Inflammatory macrophage (primary cell): Measurements from ENCODE around the gene KLHDC2.
"Not testable (repeated sequence)": the region's sequence is repeated elsewhere in the genome, so short reads cannot be mapped to it uniquely, and the experiment has no call there.

Source experiments
- DNase-seq, 2 donors: peaks; one replicate each; pipeline ENCODE4 v3.0.0-alpha.2; 2020 to 2022
- total RNA-seq, 18 experiments: gene quantifications; one replicate each; lab custom pipeline; 2026; ENCODE audit warnings: mixed read lengths in 6 of 18, inconsistent platforms in 2 of 18; lab: John Stamatoyannopoulos, UW

Gene KLHDC2, protein sequence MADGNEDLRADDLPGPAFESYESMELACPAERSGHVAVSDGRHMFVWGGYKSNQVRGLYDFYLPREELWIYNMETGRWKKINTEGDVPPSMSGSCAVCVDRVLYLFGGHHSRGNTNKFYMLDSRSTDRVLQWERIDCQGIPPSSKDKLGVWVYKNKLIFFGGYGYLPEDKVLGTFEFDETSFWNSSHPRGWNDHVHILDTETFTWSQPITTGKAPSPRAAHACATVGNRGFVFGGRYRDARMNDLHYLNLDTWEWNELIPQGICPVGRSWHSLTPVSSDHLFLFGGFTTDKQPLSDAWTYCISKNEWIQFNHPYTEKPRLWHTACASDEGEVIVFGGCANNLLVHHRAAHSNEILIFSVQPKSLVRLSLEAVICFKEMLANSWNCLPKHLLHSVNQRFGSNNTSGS
- total RNA-seq = 5.1 to 28.5 (median 21.7) reads per million in 18 experiments

DNA sequence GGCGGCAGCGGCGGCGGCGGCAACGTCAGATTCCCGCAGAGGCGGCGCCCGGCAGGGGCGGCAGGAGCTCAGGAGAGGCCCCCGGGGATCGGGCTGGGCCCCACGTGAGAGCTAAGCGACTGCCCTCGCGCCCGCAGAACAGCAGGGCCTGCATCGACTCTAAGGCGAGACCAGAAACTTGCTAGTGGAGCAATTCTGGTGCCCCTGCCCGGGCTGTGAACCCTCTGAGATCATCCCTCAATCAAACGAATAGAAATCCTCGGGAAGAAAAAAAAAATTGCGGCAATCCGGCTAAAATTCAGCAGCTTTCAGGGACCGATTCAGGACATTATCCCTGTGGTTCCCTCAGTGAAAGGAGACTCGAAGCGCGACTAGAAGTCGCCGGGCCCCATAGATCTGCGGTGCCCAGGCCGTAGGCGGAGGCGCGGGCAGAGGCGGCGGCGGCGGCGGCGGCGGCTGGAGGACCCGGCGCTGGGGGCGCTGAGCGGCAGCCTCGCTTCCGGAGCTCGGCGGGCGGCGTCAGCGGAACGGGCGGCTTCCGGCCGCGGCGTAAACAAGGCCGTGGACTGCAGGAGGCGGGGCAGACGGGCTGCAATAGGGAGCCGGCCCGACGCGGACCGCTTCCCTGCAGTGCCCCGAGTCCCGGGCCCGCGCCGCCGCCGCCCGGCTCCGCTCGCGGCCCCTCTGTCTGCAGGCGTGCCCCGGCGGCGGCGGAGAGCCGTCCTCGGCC lies at the start of gene KLHDC2:
KLHDC2 (plus strand) TSS at position 583 of the 730 bp plus-strand sequence. CDS start 316 bp downstream, outside the sequence.
- DNase-seq = peak; percentile 89 to 94

DNA sequence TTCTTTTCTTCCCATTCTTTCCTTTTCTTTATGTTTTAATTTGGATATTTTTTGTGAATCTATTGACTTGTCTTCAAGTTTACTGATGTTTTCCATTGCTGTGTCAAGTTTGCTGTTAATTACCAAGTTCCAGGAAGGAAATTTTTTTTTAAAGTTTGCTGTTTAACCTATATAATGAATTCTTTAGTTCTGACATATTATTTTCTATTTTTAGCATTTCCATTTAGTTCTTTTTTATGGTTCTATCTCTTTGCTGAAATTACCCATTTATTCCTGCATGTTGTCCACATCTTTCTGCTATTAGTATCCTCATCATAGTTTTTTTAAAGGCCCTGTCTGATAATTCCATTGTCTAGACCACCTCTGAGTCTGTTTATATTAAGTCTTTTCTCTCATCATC lies 47.2 kb upstream of the KLHDC2 start:
- no peak for DNase-seq

DNA sequence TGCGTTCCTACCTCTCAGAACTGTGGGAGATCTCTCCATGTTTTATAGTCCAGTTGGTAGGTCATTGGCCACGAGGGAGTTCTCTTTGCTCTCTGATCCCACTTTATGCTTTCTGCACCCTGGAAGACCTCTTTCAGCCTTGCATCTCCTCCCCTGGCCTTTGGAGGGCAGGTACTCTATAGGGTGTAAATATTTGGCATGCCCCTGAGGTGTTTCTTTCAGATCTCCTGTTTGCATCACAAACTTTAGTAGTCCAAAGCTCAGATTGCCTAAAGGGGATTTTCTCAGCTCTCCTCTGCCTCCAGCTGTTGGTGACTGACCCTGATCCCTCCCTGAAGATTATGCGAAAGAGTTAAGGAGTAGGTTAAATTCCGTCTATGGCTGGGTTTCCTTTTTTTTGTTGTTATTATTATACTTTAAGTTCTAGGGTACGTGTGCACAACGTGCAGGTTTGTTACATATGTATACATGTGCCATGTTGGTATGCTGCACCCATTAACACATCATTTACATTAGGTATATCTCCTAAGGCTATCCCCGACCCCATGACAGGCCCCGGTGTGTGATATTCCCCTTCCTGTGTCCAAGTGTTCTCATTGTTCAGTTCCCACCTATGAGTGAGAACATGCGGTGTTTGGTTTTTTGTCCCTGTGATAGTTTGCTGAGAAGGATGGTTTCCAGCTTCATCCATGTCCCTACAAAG lies 46.1 kb upstream of the KLHDC2 start:
- DNase-seq = not testable (repeated sequence)

DNA sequence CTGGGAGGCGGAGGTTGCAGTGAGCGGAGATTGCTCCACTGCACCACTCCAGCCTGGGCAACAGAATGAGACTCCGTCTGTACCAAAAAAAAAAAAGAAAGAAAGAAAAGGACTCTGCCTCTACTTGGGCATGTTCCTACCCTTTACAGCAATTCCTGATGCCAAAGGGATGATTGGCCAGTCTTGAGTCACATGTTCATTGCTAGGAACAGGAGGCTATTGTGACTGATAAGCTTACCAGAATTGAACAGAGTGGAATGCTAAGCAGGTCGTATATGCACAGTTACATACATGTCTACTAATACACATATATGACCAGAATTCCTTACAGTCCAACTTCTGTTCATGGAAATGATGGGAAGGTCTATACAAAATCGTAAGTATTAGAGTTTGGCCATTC lies 40.8 kb upstream of the KLHDC2 start:
- no peak for DNase-seq

DNA sequence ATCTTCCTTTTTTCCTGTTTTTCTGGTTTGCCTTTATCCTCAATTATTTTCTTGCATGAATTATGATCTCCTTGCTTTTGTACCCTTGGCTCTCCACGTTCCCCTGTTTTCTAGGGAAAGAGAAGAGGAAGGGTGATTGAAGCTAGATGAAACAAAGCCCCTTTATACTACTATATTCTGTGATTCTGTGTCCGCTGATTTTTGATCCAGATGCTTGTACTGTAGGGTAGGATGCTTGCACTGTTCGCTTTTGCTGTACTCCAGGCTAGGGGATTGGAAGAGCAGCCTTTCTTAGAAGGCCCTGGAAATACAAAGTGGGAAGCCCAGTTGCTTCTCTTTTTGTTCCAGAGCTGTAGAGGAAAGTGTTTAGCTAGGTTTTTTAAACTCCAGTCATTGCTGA lies 35.1 kb upstream of the KLHDC2 start:
- DNase-seq = no peak

DNA sequence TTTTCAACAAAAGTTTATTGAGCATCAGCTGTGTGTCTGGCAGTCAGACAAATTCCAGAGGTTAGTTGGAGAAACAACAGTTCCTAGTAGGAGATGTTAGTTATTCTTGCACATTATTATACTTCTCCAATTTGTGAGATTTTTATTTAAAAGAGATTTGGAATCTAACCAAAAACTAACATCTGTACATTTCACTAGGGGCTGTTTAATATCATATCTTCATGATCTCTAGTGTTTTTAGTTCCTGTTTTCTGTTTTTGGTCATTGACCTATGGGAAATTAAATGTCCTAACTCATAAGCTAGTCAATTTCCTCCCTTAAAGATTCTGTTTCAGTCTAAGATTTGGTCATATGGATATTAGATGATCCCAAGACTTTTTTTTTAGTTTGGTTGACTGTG lies 34.1 kb upstream of the KLHDC2 start:
- no peak for DNase-seq

DNA sequence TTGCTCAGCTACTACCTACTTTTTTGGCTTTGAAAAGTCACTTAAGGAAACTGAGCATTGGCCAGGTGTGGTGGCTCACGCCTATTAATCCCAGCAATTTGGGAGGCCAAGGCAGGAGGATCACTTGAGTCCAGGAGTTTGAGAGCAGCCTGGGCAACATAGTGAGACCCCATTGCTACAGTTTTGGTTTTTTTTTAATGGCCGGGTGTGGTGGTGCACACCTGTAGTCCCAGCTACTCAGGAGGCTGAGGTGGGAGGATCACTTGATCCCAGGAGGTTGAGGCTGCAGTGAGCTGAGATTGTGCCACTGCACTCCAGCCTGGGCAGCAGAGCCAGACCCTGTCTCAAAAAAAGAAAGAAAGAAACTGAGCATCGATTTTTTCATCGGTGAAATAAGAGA lies 32.3 kb upstream of the KLHDC2 start:
- not testable (repeated sequence) for DNase-seq

DNA sequence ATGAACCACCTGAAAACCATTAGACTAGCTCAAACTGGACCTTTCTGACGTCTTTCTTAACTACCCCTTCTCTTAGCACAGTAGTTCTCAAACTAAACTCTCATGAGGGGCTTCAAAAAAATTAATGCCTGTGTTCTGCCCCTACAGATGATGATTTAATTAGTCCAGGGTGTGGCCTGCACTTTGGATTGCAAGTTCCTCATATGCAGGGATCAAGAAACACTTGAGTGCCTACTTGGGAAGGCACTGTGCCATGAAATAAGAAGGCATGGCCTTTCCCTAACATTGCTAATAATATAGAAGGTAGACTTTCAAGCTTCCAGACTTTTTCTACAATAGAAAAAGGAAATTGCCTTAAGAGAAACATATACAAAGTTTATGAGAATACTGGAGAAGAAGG lies 22.8 kb upstream of the KLHDC2 start:
- no peak for DNase-seq

DNA sequence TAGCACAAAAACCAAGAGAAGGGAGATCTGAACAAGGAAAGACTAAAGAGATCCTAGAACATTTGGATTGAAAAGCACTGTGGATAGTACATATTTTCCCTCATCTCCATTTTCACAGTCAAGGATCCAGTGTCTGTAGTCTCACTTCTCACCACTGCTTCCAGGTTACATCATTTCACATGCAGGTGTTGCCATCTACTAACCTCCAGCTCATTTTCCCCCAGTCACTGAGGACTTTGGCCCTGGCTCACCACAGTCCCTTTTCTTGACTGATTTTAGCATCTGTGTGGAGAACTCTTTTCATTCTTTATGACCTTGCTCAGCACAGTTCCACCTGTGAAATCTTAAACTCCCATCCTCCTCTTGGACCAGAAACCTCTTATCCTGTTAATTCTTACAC lies 21.5 kb upstream of the KLHDC2 start:
- DNase-seq = not testable (repeated sequence)

DNA sequence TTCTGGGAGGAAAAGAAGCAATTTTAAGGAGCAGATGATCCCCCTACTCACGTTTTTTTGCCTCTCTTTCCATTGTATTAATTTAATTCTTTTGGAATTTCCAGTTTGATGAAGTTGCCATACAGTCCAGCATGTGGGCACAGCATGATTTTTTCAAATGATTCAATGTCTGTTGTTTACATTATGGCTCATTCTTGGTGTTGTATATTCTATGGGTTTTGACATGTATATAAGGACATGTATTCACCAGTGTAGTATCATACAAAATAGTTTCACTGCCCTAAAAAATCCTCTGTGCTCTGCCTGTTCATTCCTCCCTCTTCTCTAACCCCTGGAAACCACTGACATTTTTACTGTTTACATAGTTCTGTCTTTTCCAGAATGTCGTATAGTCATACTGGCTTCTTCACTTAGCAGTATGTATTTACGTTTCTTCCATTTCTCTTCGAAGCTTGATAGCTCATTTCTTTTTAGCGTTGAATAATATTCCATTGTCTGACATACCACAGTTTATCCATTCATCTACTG lies 13.3 kb upstream of the KLHDC2 start:
- no peak for DNase-seq

DNA sequence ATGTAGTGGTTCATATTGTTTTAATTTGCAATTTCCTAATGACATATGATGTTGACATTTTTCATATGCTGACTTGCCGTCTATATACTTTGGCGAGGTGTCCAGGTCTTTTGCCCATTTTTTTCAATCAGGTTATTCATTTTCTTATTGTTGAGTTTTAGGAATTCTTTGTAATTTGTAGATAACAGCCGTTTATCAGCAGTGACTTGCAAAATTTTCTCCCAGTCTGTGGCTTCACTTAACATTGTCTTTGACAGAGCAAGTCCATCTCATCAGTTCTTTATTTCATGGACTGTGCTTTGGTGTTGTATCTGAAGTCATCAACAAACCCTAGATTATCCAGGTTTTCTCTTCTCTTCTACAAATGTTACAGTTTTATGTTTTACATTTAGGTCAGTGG lies 12.6 kb upstream of the KLHDC2 start:
- no peak for DNase-seq

DNA sequence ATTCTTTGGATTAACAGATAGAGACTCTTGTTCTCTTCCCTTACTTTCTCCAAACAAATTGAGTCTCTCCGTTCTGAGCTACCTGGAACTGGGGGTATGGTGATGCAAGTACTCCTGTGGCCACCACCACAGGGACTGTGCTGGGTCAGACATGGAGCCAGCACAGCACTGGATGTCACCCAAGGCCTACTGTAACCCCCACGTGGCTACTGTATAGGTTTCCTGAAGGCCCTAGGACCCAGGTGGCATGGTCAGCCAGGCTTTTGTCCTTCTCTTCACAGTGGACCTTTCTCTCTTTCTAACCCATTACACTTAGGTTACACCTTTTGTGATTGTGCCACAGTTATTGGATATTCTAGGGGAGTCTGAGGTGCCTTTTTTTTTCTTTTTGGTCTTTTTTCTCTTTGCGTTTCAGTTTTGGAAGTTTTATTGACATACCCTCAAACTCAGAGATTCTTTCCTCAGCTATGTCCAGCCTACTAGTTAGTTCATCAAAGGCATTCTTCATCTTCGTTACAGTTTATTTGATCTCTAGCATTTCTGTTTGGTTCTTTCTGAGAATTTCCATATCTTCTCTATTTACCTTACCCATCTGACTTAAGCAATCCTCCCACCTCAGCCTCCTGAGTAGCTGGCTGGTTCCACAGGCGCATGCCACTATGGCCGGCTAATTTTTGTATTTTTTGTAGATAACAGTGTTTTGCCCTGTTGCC lies 6.0 kb upstream of the KLHDC2 start:
- no peak for DNase-seq

DNA sequence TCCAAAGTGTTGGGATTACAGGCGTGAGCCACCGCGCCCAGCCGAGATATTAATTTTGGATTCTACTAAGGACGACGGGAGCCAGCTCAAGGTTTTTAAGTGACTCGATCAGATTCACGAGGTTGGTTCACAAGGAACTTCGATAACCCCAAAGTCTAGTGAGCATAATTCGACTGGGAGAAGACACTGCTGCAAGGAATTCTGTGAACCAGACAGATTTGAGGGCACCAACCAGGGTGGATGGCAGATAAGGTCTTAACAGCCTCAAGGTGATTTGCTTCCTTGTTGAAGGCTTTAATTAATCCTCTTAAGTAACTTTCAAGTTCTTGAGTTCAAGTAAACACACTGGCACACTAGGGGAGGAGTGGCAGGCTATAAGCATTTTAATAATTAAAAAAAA lies 1.1 kb upstream of the KLHDC2 start:
- DNase-seq = no peak

DNA sequence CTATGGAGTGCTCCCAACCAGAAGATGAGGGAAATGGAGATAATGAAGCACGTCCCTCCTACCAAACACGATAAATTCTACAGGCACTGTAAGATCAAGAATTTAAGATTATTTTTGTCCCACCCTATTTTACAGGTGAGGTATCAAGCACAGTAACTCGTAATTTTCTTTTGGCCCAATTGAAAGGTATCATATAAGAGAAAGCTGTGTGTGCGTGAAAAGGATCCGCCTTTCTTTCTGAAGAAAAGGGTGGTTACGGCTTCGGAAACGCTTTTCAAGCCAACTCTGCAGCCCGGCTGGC lies 733 bp upstream of the KLHDC2 start:
- DNase-seq = no peak

DNA sequence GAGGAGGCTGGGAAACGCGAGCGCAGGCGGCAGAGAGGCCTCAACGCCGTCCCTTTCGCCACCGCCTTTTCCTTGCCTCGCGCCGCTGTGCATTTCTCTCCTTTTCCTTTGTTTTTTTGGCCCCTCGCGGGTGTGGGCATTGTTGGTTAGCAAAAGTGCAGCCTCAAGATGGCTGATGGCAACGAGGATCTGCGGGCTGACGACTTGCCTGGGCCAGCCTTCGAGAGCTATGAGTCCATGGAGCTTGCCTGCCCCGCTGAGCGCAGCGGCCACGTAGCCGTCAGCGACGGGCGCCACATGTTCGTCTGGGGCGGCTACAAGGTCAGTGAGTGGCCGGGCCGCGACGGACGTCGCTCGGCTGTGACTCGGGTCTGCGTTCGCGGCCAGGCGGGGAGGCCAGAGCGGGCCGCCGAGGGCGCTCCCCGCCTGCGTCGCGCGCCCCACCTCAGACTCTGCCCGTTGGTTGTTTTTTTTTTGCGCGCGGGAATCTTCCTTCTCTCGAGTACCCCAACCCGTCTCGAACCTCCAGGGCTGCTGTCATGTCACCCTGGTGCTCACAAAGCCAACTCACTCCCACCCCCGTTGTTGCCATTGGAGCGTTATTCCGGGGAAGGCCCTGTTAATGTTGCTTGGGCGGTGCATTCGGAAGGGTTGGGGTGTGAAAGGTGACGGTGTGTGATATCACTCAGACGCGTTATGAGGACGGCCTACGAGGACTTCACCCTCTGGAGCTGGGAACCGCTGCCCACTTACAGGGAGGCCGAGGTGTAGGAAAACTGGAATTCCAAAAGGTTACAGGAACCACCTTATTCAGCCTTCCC lies 558 bp downstream of the KLHDC2 start:
- DNase-seq = peak; percentile 59 to 80

DNA sequence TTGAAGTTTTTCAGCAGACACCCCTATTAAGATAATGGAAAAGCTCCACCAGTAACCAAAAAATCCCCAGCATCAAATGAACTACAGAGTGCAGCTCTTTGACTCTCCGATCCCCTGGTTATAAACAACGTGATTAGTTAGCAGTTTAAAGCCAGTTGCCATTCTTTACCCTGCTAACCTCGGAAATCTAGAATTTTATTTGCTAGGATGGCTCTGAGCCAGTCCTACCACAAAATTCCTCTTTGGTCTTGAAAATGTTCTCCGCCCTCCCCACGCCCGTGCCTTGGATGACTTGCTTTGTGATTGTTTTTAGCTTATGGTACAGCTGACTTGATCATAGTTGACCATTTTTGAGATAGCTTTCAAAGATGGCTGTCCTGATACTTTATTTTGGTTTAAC lies 1.2 kb downstream of the KLHDC2 start:
- DNase-seq = no peak

DNA sequence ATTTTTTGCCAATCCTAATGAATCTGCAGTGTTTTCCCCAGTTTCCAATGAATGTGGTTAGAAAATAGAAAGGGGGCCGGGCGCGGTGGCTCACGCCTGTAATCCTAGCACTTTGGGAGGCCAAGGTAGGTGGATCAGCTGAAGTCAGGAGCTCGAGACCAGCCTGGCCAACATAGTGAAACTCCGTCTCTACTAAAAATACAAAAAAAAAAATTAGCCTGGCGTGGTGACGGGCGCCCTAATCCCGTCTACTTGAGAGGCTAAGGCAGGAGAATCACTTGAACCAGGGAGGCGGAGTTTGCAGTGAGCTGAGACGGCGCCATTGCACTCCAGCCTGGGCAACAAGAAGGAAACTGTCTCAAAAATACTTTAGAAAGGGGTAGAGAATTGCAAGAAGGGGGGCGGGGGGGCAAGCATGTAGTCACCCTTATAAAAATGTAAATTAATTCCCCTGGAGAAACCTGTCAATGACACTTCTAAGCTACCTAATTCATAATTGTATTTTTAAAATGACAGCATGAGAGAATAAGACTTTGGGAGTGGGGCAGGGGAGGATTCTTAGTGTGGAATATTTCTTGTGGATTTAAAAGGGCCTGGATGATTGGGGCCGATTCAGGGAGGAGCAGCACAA lies 1.7 kb downstream of the KLHDC2 start:
- DNase-seq = no peak

DNA sequence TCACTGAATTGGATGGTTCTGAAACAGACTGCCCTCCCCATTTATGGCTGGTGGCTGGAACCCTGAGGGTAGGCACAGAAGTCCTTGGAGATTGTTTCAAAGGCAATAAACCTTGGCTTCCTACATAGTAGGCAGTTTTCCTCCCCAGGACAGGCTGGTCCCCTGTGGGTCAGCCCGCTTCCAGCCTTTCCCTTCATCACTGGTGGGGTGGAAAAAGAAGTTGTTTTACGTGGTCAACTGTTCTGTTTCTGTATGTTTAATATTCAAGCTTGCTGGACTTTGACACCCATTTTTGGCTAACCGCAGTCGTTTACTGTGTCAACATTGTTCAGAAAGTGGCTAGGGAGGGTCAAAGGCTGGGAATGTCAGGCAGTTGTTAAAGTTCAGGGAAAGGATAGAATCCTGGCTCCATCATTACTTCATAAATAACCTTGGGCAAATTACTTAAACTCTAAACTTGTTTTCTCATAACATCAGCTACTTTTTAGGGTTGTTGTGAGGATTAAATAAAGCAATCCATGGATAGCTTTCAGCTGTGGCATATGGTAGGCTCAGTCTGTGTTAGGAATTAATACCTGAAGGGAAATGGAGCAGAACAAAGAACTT lies 2.4 kb downstream of the KLHDC2 start:
- no peak for DNase-seq

DNA sequence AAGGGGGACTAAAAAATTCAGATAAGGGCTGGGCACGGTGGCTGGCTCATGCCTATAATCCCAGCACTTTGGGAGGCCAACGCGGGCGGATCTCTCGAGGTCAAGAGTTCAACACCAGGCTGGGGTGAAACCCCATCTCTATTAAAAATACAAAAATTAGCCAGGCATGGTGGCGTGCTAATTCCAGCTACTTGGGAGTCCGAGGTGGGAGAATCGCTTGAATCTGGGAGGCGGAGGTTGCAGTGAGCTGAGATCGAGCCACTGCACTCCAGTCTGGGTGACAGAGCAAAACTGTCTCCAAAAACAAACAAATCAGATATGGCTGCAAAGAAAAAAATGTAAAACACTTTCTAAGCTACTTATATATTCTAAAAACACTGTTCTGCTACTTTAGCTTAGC lies 3.7 kb downstream of the KLHDC2 start:
- DNase-seq = not testable (repeated sequence)

DNA sequence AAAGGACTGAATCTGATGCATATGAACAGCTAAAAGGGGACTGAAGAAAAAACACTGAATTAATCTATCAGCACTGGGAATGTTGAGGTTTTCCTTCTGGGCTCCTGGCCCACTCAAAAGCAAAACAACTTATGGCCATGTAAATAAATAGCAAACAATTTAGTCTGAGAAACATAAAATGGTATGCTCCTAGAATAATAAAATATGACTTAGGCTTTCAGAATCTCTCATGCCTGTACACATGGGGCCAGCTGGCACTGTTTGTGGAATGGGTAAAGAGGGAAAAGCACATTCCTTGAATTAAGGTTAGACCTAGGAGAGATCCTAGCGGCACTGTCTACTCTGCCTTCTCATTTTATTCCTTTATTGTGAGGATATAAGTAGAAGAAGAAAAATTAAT lies 6.2 kb downstream of the KLHDC2 start:
- DNase-seq = no peak

DNA sequence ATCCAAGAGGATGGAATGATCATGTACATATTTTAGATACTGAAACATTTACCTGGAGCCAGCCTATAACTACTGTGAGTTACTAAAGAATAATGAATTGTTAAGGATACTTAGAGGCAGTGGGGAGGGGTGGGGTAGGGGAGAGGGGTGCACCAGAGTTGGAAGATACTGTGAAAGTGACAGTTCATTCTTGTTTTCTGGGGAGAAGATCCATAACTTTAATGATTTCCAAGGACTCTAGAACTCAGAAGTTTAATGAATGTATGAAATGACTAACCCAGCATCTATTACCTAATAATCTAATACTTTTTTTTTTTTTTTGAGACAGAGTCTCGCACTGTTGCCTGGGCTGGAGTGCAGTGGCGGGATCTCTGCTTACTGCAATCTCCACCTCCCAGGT lies 10.5 kb downstream of the KLHDC2 start:
- no peak for DNase-seq
